Astrocyte (in vitro differentiated cells and primary cell): ENCODE measurements around the gene LASP1NB.

ENCODE experiments used
- EZH2 ChIP-seq: IDR thresholded peaks from 2 replicates; pipeline ENCODE4 v1.6.1; 2012; ENCODE audit warnings: mild to moderate bottlenecking, low read length, inconsistent platforms; ENCODE audit not compliant: insufficient read depth
- TF ChIP-seq, protein P1 (sequence below): IDR thresholded peaks from 2 replicates; pipeline ENCODE4 v1.5.1; 2011; ENCODE audit warnings: low read depth, mild to moderate bottlenecking, inconsistent platforms, low read length, moderate library complexity; ENCODE audit not compliant: insufficient read depth

DNA sequence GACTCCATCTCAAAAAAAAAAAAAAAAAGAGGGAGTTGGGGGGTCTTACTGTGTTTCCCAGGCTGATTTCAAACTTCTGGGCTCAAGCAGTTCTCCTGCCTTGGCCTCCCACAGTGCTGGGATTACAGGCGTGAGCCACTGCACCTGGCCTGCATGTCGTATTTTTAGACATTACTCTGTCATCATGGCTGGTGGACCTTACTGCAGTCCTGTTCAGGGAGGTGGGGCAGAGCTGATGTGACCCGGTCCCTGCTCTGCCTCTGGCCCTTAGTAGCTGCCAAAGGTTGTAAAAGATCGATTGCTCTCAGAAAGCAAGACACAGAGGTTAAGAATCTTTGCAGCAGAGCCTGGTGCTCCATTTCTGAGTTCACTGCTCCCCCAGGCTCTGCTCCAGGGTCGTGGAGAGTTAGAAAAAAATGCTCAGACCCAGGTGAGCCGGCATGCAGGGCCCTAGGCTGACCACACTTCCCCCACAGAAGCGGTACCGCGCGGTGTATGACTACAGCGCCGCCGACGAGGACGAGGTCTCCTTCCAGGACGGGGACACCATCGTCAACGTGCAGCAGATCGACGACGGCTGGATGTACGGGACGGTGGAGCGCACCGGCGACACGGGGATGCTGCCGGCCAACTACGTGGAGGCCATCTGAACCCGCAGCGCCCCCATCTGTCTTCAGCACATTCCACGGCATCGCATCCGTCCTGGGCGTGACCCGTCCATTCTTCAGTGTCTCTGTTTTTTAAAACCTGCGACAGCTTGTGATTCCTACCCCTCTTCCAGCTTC lies 7.1 kb upstream of the LASP1NB start:
- TF ChIP-seq EZH2 = no peak
- TF ChIP-seq, protein P1, sequence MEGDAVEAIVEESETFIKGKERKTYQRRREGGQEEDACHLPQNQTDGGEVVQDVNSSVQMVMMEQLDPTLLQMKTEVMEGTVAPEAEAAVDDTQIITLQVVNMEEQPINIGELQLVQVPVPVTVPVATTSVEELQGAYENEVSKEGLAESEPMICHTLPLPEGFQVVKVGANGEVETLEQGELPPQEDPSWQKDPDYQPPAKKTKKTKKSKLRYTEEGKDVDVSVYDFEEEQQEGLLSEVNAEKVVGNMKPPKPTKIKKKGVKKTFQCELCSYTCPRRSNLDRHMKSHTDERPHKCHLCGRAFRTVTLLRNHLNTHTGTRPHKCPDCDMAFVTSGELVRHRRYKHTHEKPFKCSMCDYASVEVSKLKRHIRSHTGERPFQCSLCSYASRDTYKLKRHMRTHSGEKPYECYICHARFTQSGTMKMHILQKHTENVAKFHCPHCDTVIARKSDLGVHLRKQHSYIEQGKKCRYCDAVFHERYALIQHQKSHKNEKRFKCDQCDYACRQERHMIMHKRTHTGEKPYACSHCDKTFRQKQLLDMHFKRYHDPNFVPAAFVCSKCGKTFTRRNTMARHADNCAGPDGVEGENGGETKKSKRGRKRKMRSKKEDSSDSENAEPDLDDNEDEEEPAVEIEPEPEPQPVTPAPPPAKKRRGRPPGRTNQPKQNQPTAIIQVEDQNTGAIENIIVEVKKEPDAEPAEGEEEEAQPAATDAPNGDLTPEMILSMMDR = no peak
